ENCODE measurements around the gene MPC1L. TPM values are rescaled to one million over a fixed set of nuclear protein-coding genes. Genes with fewer than 3 reads are reported as not detected.
A peak's percentile ranks its signal among the peaks of the same experiment; 100 is the strongest.
"Not testable (repeated sequence)": the region's sequence is repeated elsewhere in the genome, so short reads cannot be mapped to it uniquely, and the experiment has no call there.

Gene MPC1L
- not detected in 2 replicates for total RNA-seq
- long read RNA-seq, result 0 reads

- Mint-ChIP-seq H3K4me1 (no peaks in the 10 kb centered on the region), H3K9me3 (peaks cover 3% of the 10 kb centered on the region), H3K27me3 (ENCODE audit: low read depth) (no peaks in the 10 kb centered on the region), H3K36me3 (ENCODE audit: low read depth) (peaks cover 6% of the 10 kb centered on the region), H3K4me3 (no peak within 1 kb of the TSS), H3K27ac (ENCODE audit: unreplicated experiment) (no peak within 1 kb of the TSS)
- TF ChIP-seq, protein P1, sequence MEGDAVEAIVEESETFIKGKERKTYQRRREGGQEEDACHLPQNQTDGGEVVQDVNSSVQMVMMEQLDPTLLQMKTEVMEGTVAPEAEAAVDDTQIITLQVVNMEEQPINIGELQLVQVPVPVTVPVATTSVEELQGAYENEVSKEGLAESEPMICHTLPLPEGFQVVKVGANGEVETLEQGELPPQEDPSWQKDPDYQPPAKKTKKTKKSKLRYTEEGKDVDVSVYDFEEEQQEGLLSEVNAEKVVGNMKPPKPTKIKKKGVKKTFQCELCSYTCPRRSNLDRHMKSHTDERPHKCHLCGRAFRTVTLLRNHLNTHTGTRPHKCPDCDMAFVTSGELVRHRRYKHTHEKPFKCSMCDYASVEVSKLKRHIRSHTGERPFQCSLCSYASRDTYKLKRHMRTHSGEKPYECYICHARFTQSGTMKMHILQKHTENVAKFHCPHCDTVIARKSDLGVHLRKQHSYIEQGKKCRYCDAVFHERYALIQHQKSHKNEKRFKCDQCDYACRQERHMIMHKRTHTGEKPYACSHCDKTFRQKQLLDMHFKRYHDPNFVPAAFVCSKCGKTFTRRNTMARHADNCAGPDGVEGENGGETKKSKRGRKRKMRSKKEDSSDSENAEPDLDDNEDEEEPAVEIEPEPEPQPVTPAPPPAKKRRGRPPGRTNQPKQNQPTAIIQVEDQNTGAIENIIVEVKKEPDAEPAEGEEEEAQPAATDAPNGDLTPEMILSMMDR (conservative IDR thresholded peaks at IDR 0.05), result no peak
- no peak for DNase-seq (ENCODE audit: low read depth, low spot score)
These were observed at the start of gene MPC1L for GRCh38 chrX:40623139-40623536. Gene MPC1L (plus strand): TSS chrX:40623428. CDS start chrX:40623566, 138 bp downstream.

DNA sequence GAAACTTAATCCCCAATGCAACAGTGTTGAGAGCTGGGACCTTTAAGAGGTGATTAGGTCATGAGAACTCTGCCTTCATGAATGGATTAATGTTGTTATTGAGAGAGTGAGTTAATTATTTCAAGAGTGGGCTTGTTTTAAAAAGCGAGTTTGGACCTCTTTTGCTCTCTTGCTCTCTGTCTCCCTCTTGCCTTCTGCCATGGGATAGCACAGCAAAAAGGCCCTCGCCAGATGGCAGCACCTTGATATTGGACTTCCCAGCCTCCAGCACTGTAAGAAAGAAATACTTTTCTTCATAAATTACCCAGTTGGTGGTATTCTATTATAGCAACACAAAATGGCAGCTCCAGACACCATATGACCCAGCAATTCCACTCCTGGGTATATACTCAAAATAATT is 49.5 kb upstream of the MPC1L start:
- Mint-ChIP-seq H3K36me3 (ENCODE audit: low read depth) (no peaks in the 10 kb centered on the region), H3K4me3 (no peak overlapping the region), H3K27me3 (ENCODE audit: low read depth) (peaks cover 4% of the 10 kb centered on the region), H3K4me1 (no peaks in the 10 kb centered on the region), H3K9me3 (no peaks in the 10 kb centered on the region), H3K27ac (ENCODE audit: unreplicated experiment) (no peak overlapping the region)
- TF ChIP-seq, protein P1 (conservative IDR thresholded peaks at IDR 0.05), result peak; percentile 54
- DNase-seq (ENCODE audit: low read depth, low spot score), result peak; percentile 10

- H3K4me1 Mint-ChIP-seq; H3K9me3 Mint-ChIP-seq; H3K4me3 Mint-ChIP-seq; H3K36me3 Mint-ChIP-seq (ENCODE audit: low read depth); H3K27ac Mint-ChIP-seq (ENCODE audit: unreplicated experiment); DNase-seq (ENCODE audit: low read depth, low spot score); H3K27me3 Mint-ChIP-seq (ENCODE audit: low read depth): not testable (repeated sequence)
These were observed 47.8 kb upstream of the MPC1L start for GRCh38 chrX:40575411-40575810.

GRCh38 chrX:40576291-40576690 is 46.9 kb upstream of the MPC1L start:
- peaks cover 4% of the 10 kb centered on the region for H3K4me1 Mint-ChIP-seq
- H3K4me3 Mint-ChIP-seq, result no peak overlapping the region
- DNase-seq (ENCODE audit: low read depth, low spot score), result no peak
- TF ChIP-seq, protein P1 (conservative IDR thresholded peaks at IDR 0.05), result no peak
- no peaks in the 10 kb centered on the region for H3K9me3 Mint-ChIP-seq
- no peak overlapping the region for H3K27ac Mint-ChIP-seq (ENCODE audit: unreplicated experiment)
- H3K36me3 Mint-ChIP-seq (ENCODE audit: low read depth), result no peaks in the 10 kb centered on the region
- H3K27me3 Mint-ChIP-seq (ENCODE audit: low read depth), result no peaks in the 10 kb centered on the region

- Mint-ChIP-seq H3K27ac (ENCODE audit: unreplicated experiment) (no peak overlapping the region), H3K36me3 (ENCODE audit: low read depth) (no peaks in the 10 kb centered on the region), H3K4me3 (no peak overlapping the region), H3K27me3 (ENCODE audit: low read depth) (no peaks in the 10 kb centered on the region), H3K9me3 (no peaks in the 10 kb centered on the region), H3K4me1 (peaks cover 10% of the 10 kb centered on the region)
- no peak for DNase-seq (ENCODE audit: low read depth, low spot score)
- TF ChIP-seq, protein P1 (conservative IDR thresholded peaks at IDR 0.05), result no peak
These were observed 45.1 kb upstream of the MPC1L start for GRCh38 chrX:40578039-40578695.

DNA sequence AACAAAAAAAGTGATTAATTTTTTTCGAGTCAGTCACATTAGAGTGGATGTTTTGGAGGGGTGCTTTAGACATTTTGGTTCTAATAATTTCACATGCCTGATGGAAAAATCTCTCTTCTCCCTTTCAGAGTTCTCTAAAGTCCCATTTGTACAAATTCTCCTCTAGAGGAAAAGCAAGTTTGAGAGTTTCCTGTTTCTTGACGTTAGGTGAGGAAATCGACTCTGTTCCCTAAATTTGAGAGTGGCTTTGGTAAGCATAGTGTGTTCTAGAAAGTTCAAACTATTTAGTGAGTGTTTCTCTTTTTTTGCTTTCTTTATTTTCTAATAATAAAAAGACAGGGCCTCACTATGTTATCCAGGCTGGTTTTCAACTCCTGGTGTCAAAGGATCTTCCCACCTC is 44.1 kb upstream of the MPC1L start:
- DNase-seq (ENCODE audit: low read depth, low spot score), result no peak
- Mint-ChIP-seq H3K27me3 (ENCODE audit: low read depth) (no peaks in the 10 kb centered on the region), H3K36me3 (ENCODE audit: low read depth) (no peaks in the 10 kb centered on the region), H3K9me3 (no peaks in the 10 kb centered on the region), H3K4me3 (no peak overlapping the region), H3K4me1 (peaks cover 10% of the 10 kb centered on the region), H3K27ac (ENCODE audit: unreplicated experiment) (no peak overlapping the region)
- TF ChIP-seq, protein P1 (conservative IDR thresholded peaks at IDR 0.05), result no peak

Measured in neural crest cell (in vitro differentiated cells).